GM23338 (cell line): ENCODE results near the gene COL9A1. TPM values are rescaled to one million over a fixed set of nuclear protein-coding genes. Genes with fewer than 3 reads are reported as not detected.

Source experiments
- ATAC-seq: fragments of 200-7000 bp; cut with Tn5 transposase; 3 replicates; pipeline ENCODE4 v1.9.1; 2020
- DNase-seq: peaks from one replicate; pipeline ENCODE4 v3.0.0-alpha.2; 2015; ENCODE audit warnings: low spot score
- H2AFZ ChIP-seq: fragments of 200-600 bp; sonication (generic); 2 replicates; pipeline ENCODE4 v1.8.0; 2016; ENCODE audit warnings: antibody characterized with exemption, mild to moderate bottlenecking, moderate library complexity
- H3F3A ChIP-seq: fragments of 200-600 bp; sonication (generic); replicated peaks from 2 replicates; pipeline ENCODE4 v1.8.0; 2017; ENCODE audit warnings: antibody characterized with exemption, mixed run types, low read depth
- H3K27ac ChIP-seq: fragments of 200-600 bp; sonication (generic); 2 replicates; pipeline ENCODE4 v1.6.1; 2016; ENCODE audit warnings: low read depth
- H3K27me3 ChIP-seq: fragments of 200-600 bp; sonication (generic); 2 replicates; pipeline ENCODE4 v1.8.0; 2016; ENCODE audit warnings: mild to moderate bottlenecking, mixed run types, moderate library complexity; ENCODE audit not compliant: insufficient read depth
- H3K36me3 ChIP-seq: fragments of 200-600 bp; sonication (generic); 2 replicates; pipeline ENCODE4 v1.8.0; 2016; ENCODE audit warnings: mild to moderate bottlenecking; ENCODE audit not compliant: insufficient read depth
- H3K4me1 ChIP-seq: fragments of 200-600 bp; sonication (generic); 2 replicates; pipeline ENCODE4 v1.8.0; 2016; ENCODE audit warnings: mild to moderate bottlenecking, moderate library complexity; ENCODE audit not compliant: insufficient read depth
- H3K4me2 ChIP-seq: fragments of 200-600 bp; sonication (generic); 2 replicates; pipeline ENCODE4 v1.7.1; 2017; ENCODE audit warnings: mixed run types
- H3K4me3 ChIP-seq: fragments of 200-600 bp; sonication (generic); 2 replicates; pipeline ENCODE4 v1.6.1; 2016; ENCODE audit warnings: mixed run types
- H3K79me2 ChIP-seq: fragments of 200-600 bp; sonication (generic); replicated peaks from 2 replicates; pipeline ENCODE4 v1.8.0; 2017; ENCODE audit warnings: mild to moderate bottlenecking; ENCODE audit not compliant: insufficient read depth
- H3K9me2 ChIP-seq: fragments of 200-600 bp; sonication (generic); 2 replicates; pipeline ENCODE4 v1.8.0; 2017; ENCODE audit not compliant: insufficient read depth
- H4K20me1 ChIP-seq: fragments of 200-600 bp; sonication (generic); replicated peaks from 2 replicates; pipeline ENCODE4 v1.8.0; 2017; ENCODE audit warnings: mild to moderate bottlenecking; ENCODE audit not compliant: insufficient read depth
- H3K27ac Mint-ChIP-seq: 2 replicates; pipeline ENCODE4 v1.8.0; 2020; ENCODE audit warnings: inconsistent platforms, mild to moderate bottlenecking, moderate library complexity, mixed read lengths
- H3K27me3 Mint-ChIP-seq: 3 replicates; pipeline ENCODE4 v1.8.0; 2022; ENCODE audit warnings: low read depth, mild to moderate bottlenecking, moderate library complexity, mixed read lengths, inconsistent platforms; ENCODE audit not compliant: insufficient read depth, poor library complexity
- H3K36me3 Mint-ChIP-seq: 3 replicates; pipeline ENCODE4 v1.8.0; 2021; ENCODE audit warnings: low read depth, mild to moderate bottlenecking, inconsistent platforms, moderate library complexity, mixed read lengths
- H3K4me1 Mint-ChIP-seq: 3 replicates; pipeline ENCODE4 v1.8.0; 2020; ENCODE audit warnings: mild to moderate bottlenecking, inconsistent platforms, mixed read lengths
- H3K4me3 Mint-ChIP-seq: 3 replicates; pipeline ENCODE4 v1.8.0; 2021; ENCODE audit warnings: moderate library complexity, mild to moderate bottlenecking, inconsistent platforms, mixed read lengths
- H3K9me3 Mint-ChIP-seq: 3 replicates; pipeline ENCODE4 v1.8.0; 2020; ENCODE audit warnings: moderate library complexity, mild to moderate bottlenecking, inconsistent platforms, mixed read lengths
- CREB1 ChIP-seq: fragments of 250-450 bp; sonication (Bioruptor Pico); IDR thresholded peaks from 2 replicates; pipeline ENCODE4 v1.5.0; 2020; ENCODE audit warnings: low read depth, mild to moderate bottlenecking, moderate library complexity
- ETS1 ChIP-seq: IDR thresholded peaks from 2 replicates; pipeline ENCODE4 v1.6.1; 2016; ENCODE audit warnings: antibody characterized with exemption
- EZH2 ChIP-seq: fragments of 200-600 bp; sonication (generic); IDR thresholded peaks from one replicate; pipeline ENCODE4 v1.8.0; 2017; ENCODE audit warnings: antibody characterized with exemption, mild to moderate bottlenecking, low read depth; ENCODE audit not compliant: unreplicated experiment
- EZH2phosphoT487 ChIP-seq: fragments of 200-600 bp; sonication (generic); IDR thresholded peaks from one replicate; pipeline ENCODE4 v1.8.1; 2018; ENCODE audit warnings: antibody characterized with exemption; ENCODE audit not compliant: unreplicated experiment
- JUNB ChIP-seq: IDR thresholded peaks from one replicate; pipeline ENCODE4 v1.6.1; 2016; ENCODE audit warnings: antibody characterized with exemption; ENCODE audit not compliant: unreplicated experiment
- NANOG ChIP-seq: IDR thresholded peaks from 2 replicates; pipeline ENCODE4 v1.6.1; 2016; ENCODE audit warnings: antibody characterized with exemption, borderline replicate concordance
- POLR2AphosphoS5 ChIP-seq: IDR thresholded peaks from 2 replicates; pipeline ENCODE4 v1.6.1; 2016; ENCODE audit warnings: antibody characterized with exemption, low read depth
- STAT1 ChIP-seq: IDR thresholded peaks from one replicate; pipeline ENCODE4 v1.6.1; 2016; ENCODE audit warnings: antibody characterized with exemption; ENCODE audit not compliant: unreplicated experiment
- ZNF114 ChIP-seq: fragments of 250-450 bp; sonication (Bioruptor Pico); IDR thresholded peaks from 2 replicates; pipeline ENCODE4 v1.5.0; 2020; ENCODE audit warnings: mild to moderate bottlenecking, moderate library complexity
- ZNF331 ChIP-seq: fragments of 250-450 bp; sonication (Bioruptor Pico); IDR thresholded peaks from 2 replicates; pipeline ENCODE4 v1.5.0; 2020; ENCODE audit warnings: low read depth, mild to moderate bottlenecking, moderate library complexity
- ZNF462 ChIP-seq: fragments of 250-450 bp; sonication (Bioruptor Pico); IDR thresholded peaks from 2 replicates; pipeline ENCODE4 v1.5.0; 2020; ENCODE audit warnings: mild to moderate bottlenecking, moderate library complexity
- polyA plus RNA-seq: library from polyadenylated mRNA; unstranded; fragments of >200 nt; fragmentation: Nextera tagmentation; extraction: Ambion mirVana; gene quantifications from 2 replicates; pipeline ENCODE4 v1.2.1, GENCODE V29; 2016
- total RNA-seq: library from RNA; depleted of rRNA; stranded (reverse); fragments of >200 nt; shearing (Covaris generic); gene quantifications from 2 replicates; pipeline ENCODE4 v1.2.3, GENCODE V29; 2014

The COL9A1 gene
- total and polyA plus RNA-seq, 2 experiments from 2014 or later, result 16.0 to 20.3 TPM

- DNase-seq (peak; percentile 28), ATAC-seq (peak; percentile 69)
- Histone ChIP-seq H4K20me1 (no peaks in the 10 kb centered on the region), H3K79me2 (no peaks in the 10 kb centered on the region), H3F3A (no peaks in the 10 kb centered on the region), H3K9me2 (no peaks in the 10 kb centered on the region), H3K4me3 (no peak overlapping the region), H3K4me2 (peak overlapping the region; percentile 18; the same call in 1 of the 2 replicates), H3K4me1 (peaks cover 8% of the 10 kb centered on the region; the same call in 1 of the 2 replicates), H3K27me3 (no peaks in the 10 kb centered on the region), H2AFZ (no peak overlapping the region), H3K27ac (no peak overlapping the region), H3K36me3 (no peaks in the 10 kb centered on the region)
- no peaks in the 10 kb centered on the region for H3K9me3 Mint-ChIP-seq
- H3K4me1 Mint-ChIP-seq, result peaks cover 14% of the 10 kb centered on the region
- H3K36me3 Mint-ChIP-seq, result peaks cover 3% of the 10 kb centered on the region; the same call in 1 of the 3 replicates
- H3K27me3 Mint-ChIP-seq, result no peaks in the 10 kb centered on the region
- H3K27ac Mint-ChIP-seq, result peak overlapping the region; percentile 90
- H3K4me3 Mint-ChIP-seq, result no peak overlapping the region
- TF ChIP-seq ZNF114 (CRISPR knock-in tag), result no peak
- TF ChIP-seq CREB1 (CRISPR knock-in tag), result no peak
- no peak for TF ChIP-seq NANOG
- no peak for TF ChIP-seq ETS1
- TF ChIP-seq EZH2, result no peak
- TF ChIP-seq ZNF462 (CRISPR knock-in tag), result no peak
- TF ChIP-seq STAT1, result no peak
- TF ChIP-seq ZNF331, result no peak
- TF ChIP-seq POLR2AphosphoS5, result no peak
- no peak for TF ChIP-seq JUNB
- no peak for TF ChIP-seq EZH2phosphoT487
These were observed 60.9 kb downstream of the COL9A1 start for GRCh38 chr6:70241991-70242420.
